Adipose tissue (tissue), 3 donors: Measurements from ENCODE around the gene ETFRF1. TPM values are rescaled to one million over a fixed set of nuclear protein-coding genes. Genes with fewer than 3 reads are reported as not detected.

Experiments
- H3K27ac ChIP-seq: one replicate; pipeline ENCODE4 v1.5.1; 2013; ENCODE audit warnings: low read depth, low read length
- WGBS, 3 donors: extraction: QIAGEN DNeasy Blood & Tissue Kit; methylation state at CpG; one replicate each; pipeline ENCODE4 v1.1.7; 2013; 5-methylcytosine and 5-hydroxymethylcytosine counted together
- polyA plus RNA-seq, 3 donors: library from polyadenylated mRNA; stranded (reverse); fragments of 200-250 nt; gene quantifications; one replicate each; pipeline ENCODE4 v1.2.3, GENCODE V29; 2013
- donor health status: healthy with polysubstance abuse.
- donor health status: Bipolar disorder and iron deficiency.
- donor health status: healthy.

Gene ETFRF1
- polyA plus RNA-seq, 3 donors, result 13.3 to 34.2 (median 26.3) TPM

GRCh38 chr12:25207411-25207810, 12.4 kb downstream of the ETFRF1 start:
- H3K27ac ChIP-seq, result no peak overlapping the region
- 99 to 100% (median 99%) methylated on average over 6 of the region's 6 CpGs for WGBS, 3 donors

- no peak overlapping the region for H3K27ac ChIP-seq
- WGBS, 3 donors, result 63 to 77% (median 65%) methylated on average over 1 of the region's 1 CpG
These were observed 12.8 kb downstream of the ETFRF1 start for GRCh38 chr12:25207846-25208245.

- 84 to 97% (median 87%) methylated on average over 1 of the region's 1 CpG for WGBS, 3 donors
- H3K27ac ChIP-seq, result no peak overlapping the region
These were observed 13.5 kb downstream of the ETFRF1 start for GRCh38 chr12:25208554-25208953.

GRCh38 chr12:25213338-25213737, 18.3 kb downstream of the ETFRF1 start:
- H3K27ac ChIP-seq, result no peak overlapping the region
- 95 to 100% (median 98%) methylated on average over 1 of the region's 1 CpG for WGBS, 3 donors

- WGBS, 3 donors, result 57 to 67% (median 67%) methylated on average over 1 of the region's 1 CpG
- H3K27ac ChIP-seq, result no peak overlapping the region
These were observed 41.2 kb downstream of the ETFRF1 start for GRCh38 chr12:25236190-25236589.

- 86 to 90% (median 89%) methylated on average over 4 of the region's 4 CpGs for WGBS, 3 donors
- no peak overlapping the region for H3K27ac ChIP-seq
These were observed 41.6 kb downstream of the ETFRF1 start for GRCh38 chr12:25236626-25237025.

GRCh38 chr12:25241167-25242020, 46.4 kb downstream of the ETFRF1 start:
- H3K27ac ChIP-seq, result no peak overlapping the region
- WGBS, 3 donors, result 40 to 50% (median 48%) methylated on average over 6 of the region's 6 CpGs

GRCh38 chr12:25242981-25243679, 48.1 kb downstream of the ETFRF1 start:
- no peak overlapping the region for H3K27ac ChIP-seq
- WGBS, 3 donors, result 61 to 86% (median 83%) methylated on average over 5 of the region's 5 CpGs

GRCh38 chr12:25243680-25243990, 48.6 kb downstream of the ETFRF1 start:
- no peak overlapping the region for H3K27ac ChIP-seq

- H3K27ac ChIP-seq, result no peak overlapping the region
- WGBS, 3 donors, result 96 to 97% (median 97%) methylated on average over 6 of the region's 6 CpGs
These were observed 50.5 kb downstream of the ETFRF1 start for GRCh38 chr12:25245491-25245890.

- 96 to 98% (median 97%) methylated on average over 20 of the region's 20 CpGs for WGBS, 3 donors
- H3K27ac ChIP-seq, result no peak overlapping the region
These were observed 53.1 kb downstream of the ETFRF1 start for GRCh38 chr12:25248137-25248536.

GRCh38 chr12:25248732-25249131, 53.7 kb downstream of the ETFRF1 start:
- H3K27ac ChIP-seq, result no peak overlapping the region
- 100% methylated on average over 1 of the region's 1 CpG for WGBS, 3 donors

GRCh38 chr12:25249931-25250738, 55.1 kb downstream of the ETFRF1 start:
- WGBS, 3 donors, result 1% methylated on average over 25 to 56 of the region's 56 CpGs
- peak overlapping the region; percentile 83 for H3K27ac ChIP-seq

GRCh38 chr12:25250744-25251730, 56.0 kb downstream of the ETFRF1 start, which contains the start of gene KRAS:
KRAS (minus strand) TSS chr12:25250929.
- 0 to 1% (median 0%) methylated on average over 80 to 104 of the region's 105 CpGs for WGBS, 3 donors
- H3K27ac ChIP-seq, result peak within 1 kb of the TSS; percentile 83

- no peak overlapping the region for H3K27ac ChIP-seq
- WGBS, 3 donors, result 56 to 74% (median 67%) methylated on average over 6 of the region's 6 CpGs
These were observed 56.7 kb downstream of the ETFRF1 start for GRCh38 chr12:25251769-25252168.

- WGBS, 3 donors, result 85 to 88% (median 87%) methylated on average over 3 of the region's 3 CpGs
These were observed 57.9 kb downstream of the ETFRF1 start for GRCh38 chr12:25252946-25253345.

GRCh38 chr12:25253371-25254068, 58.5 kb downstream of the ETFRF1 start:
- H3K27ac ChIP-seq, result no peak overlapping the region
- 71 to 81% (median 75%) methylated on average over 5 of the region's 5 CpGs for WGBS, 3 donors

More at GRCh38 chr12:25252946-25253345, 57.9 kb downstream of the ETFRF1 start:
- no peak overlapping the region for H3K27ac ChIP-seq
